Activated naive CD4-positive, alpha-beta T cell treated with anti-CD3 and anti-CD28 coated beads for 36 hours (primary cell): Measurements from ENCODE around the gene SAE1. TPM values are rescaled to one million over a fixed set of nuclear protein-coding genes. Genes with fewer than 3 reads are reported as not detected.
A peak's percentile ranks its signal among the peaks of the same experiment; 100 is the strongest.

Source experiments
- CTCF ChIA-PET: fragments of 350-600 bp; sonication (Branson Sonifier 250); formaldehyde crosslinking; loops from one replicate; lab custom pipeline; 2021; ENCODE audit warnings: antibody characterized with exemption; lab: Charles Lee
- DNase-seq: peaks from one replicate; pipeline ENCODE4 v3.0.0-alpha.2; 2020
- H3K27ac Mint-ChIP-seq: one replicate; pipeline ENCODE4 v1.8.0; 2021; ENCODE audit warnings: mild to moderate bottlenecking, mixed read lengths
- H3K27me3 Mint-ChIP-seq: one replicate; pipeline ENCODE4 v1.8.0; 2021; ENCODE audit warnings: low read depth, mixed read lengths
- H3K36me3 Mint-ChIP-seq: one replicate; pipeline ENCODE4 v1.8.0; 2021; ENCODE audit warnings: low read depth, mixed read lengths
- H3K4me1 Mint-ChIP-seq: one replicate; pipeline ENCODE4 v1.8.0; 2021; ENCODE audit warnings: low read depth, mixed read lengths
- H3K4me3 Mint-ChIP-seq: one replicate; pipeline ENCODE4 v1.8.0; 2021; ENCODE audit warnings: mild to moderate bottlenecking, moderate library complexity, mixed read lengths
- H3K9me3 Mint-ChIP-seq: one replicate; pipeline ENCODE4 v1.8.0; 2021; ENCODE audit warnings: mixed read lengths
- intact Hi-C: fragments of 100-400 bp; cut with micrococcal nuclease; formaldehyde crosslinking; loops from one replicate; pipeline ENCODE4 v1.15.1; 2023
- total RNA-seq, 2 experiments: library from RNA; stranded (reverse); gene quantifications; one replicate each; pipeline ENCODE4 v1.2.3, GENCODE V29; 2021

The SAE1 gene
- total RNA-seq, 2 experiments from 2014 or later = 160 to 161 TPM

GRCh38 chr19:47113850-47114651, 16.6 kb upstream of the SAE1 start:
- H3K9me3 Mint-ChIP-seq = no peaks in the 10 kb centered on the region
- peak overlapping the region; percentile 100 for H3K27ac Mint-ChIP-seq
- peak overlapping the region; percentile 99 for H3K4me3 Mint-ChIP-seq
- no peaks in the 10 kb centered on the region for H3K27me3 Mint-ChIP-seq
- H3K36me3 Mint-ChIP-seq = peaks cover 27% of the 10 kb centered on the region
- peaks cover 18% of the 10 kb centered on the region for H3K4me1 Mint-ChIP-seq
- CTCF ChIA-PET = interaction anchor here (0.7 to 4.2 kb wide), 9 partner anchors 12 to 356 kb away, joined by 3 to 24 read pairs (median 7); partner anchors contain the start of gene SAE1
- intact Hi-C loops = loop anchor here (1.0 to 5.0 kb wide), 12 partner anchors 17 to 325 kb away; partner anchors contain the start of genes AP2S1, ARHGAP35, CCDC9 and SAE1
- DNase-seq = no peak

- intact Hi-C loops = no loop called here
- CTCF ChIA-PET = interaction anchor here (1.2 to 2.6 kb wide), 4 partner anchors 41 to 187 kb away, joined by 3 to 9 read pairs (median 5); no protein-coding TSS in a partner anchor
Observed at GRCh38 chr19:47120470-47121067, 10.1 kb upstream of the SAE1 start.

GRCh38 chr19:47122359-47123335, 8.0 kb upstream of the SAE1 start:
- intact Hi-C loops = no loop called here
- Mint-ChIP-seq H3K27me3 (no peaks in the 10 kb centered on the region), H3K4me3 (no peak overlapping the region), H3K9me3 (no peaks in the 10 kb centered on the region), H3K36me3 (no peaks in the 10 kb centered on the region), H3K4me1 (peaks cover 5% of the 10 kb centered on the region), H3K27ac (no peak overlapping the region)
- no peak for DNase-seq
- CTCF ChIA-PET = interaction anchor here (0.7 to 3.5 kb wide), 9 partner anchors 16 to 173 kb away, joined by 3 to 26 read pairs (median 5); no protein-coding TSS in a partner anchor

More at GRCh38 chr19:47120470-47121067, 10.1 kb upstream of the SAE1 start:
- no peak for DNase-seq
- H3K4me1 Mint-ChIP-seq = peaks cover 5% of the 10 kb centered on the region
- H3K27ac Mint-ChIP-seq = peak overlapping the region; percentile 19
- H3K4me3 Mint-ChIP-seq = no peak overlapping the region
- H3K27me3 Mint-ChIP-seq = no peaks in the 10 kb centered on the region
- no peaks in the 10 kb centered on the region for H3K9me3 Mint-ChIP-seq
- H3K36me3 Mint-ChIP-seq = no peaks in the 10 kb centered on the region

- CTCF ChIA-PET = interaction anchor here (0.6 to 3.5 kb wide), 14 partner anchors 10 to 409 kb away, joined by 3 to 26 read pairs (median 4); partner anchors contain the start of gene ZC3H4
- DNase-seq = no peak
- no peaks in the 10 kb centered on the region for H3K9me3 Mint-ChIP-seq
- no peak overlapping the region for H3K27ac Mint-ChIP-seq
- peaks cover 5% of the 10 kb centered on the region for H3K4me1 Mint-ChIP-seq
- H3K36me3 Mint-ChIP-seq = no peaks in the 10 kb centered on the region
- no peak overlapping the region for H3K4me3 Mint-ChIP-seq
- intact Hi-C loops = no loop called here
- H3K27me3 Mint-ChIP-seq = no peaks in the 10 kb centered on the region
Observed at GRCh38 chr19:47123406-47123805, 7.2 kb upstream of the SAE1 start.

- Mint-ChIP-seq H3K27me3 (no peaks in the 10 kb centered on the region), H3K9me3 (no peaks in the 10 kb centered on the region), H3K4me3 (no peak overlapping the region), H3K36me3 (no peaks in the 10 kb centered on the region), H3K27ac (no peak overlapping the region), H3K4me1 (peaks cover 5% of the 10 kb centered on the region)
- DNase-seq = no peak
- intact Hi-C loops = loop anchor here (1.0 kb wide), 3 partner anchors 46 to 112 kb away; no protein-coding TSS in a partner anchor
- CTCF ChIA-PET = interaction anchor here (0.6 to 3.5 kb wide), 22 partner anchors 9 to 226 kb away, joined by 3 to 35 read pairs (median 4); partner anchors contain the start of gene ZC3H4
Observed at GRCh38 chr19:47124937-47125668, 5.5 kb upstream of the SAE1 start.

- Mint-ChIP-seq H3K4me1 (peaks cover 9% of the 10 kb centered on the region), H3K4me3 (no peak overlapping the region), H3K9me3 (peaks cover 3% of the 10 kb centered on the region), H3K36me3 (peaks cover 4% of the 10 kb centered on the region), H3K27me3 (no peaks in the 10 kb centered on the region), H3K27ac (no peak overlapping the region)
- intact Hi-C loops = loop anchor here (1.0 kb wide), 3 partner anchors 46 to 112 kb away; no protein-coding TSS in a partner anchor
- no peak for DNase-seq
- CTCF ChIA-PET = interaction anchor here (0.6 to 2.6 kb wide), 19 partner anchors 9 to 442 kb away, joined by 3 to 35 read pairs (median 4); partner anchors contain the start of gene ZC3H4
Observed at GRCh38 chr19:47125669-47125938, 5.0 kb upstream of the SAE1 start.

GRCh38 chr19:47129579-47129978, 1.1 kb upstream of the SAE1 start:
- Mint-ChIP-seq H3K9me3 (peaks cover 3% of the 10 kb centered on the region), H3K27ac (no peak overlapping the region), H3K36me3 (peaks cover 36% of the 10 kb centered on the region), H3K27me3 (no peaks in the 10 kb centered on the region), H3K4me3 (no peak overlapping the region), H3K4me1 (peaks cover 38% of the 10 kb centered on the region)
- CTCF ChIA-PET = interaction anchor here (1.0 kb wide), 1 partner anchor 116 kb away, joined by 5 read pairs; no protein-coding TSS in a partner anchor
- no peak for DNase-seq
- intact Hi-C loops = no loop called here

- Mint-ChIP-seq H3K27ac (peak overlapping the region; percentile 99), H3K4me1 (peaks cover 39% of the 10 kb centered on the region), H3K27me3 (no peaks in the 10 kb centered on the region), H3K4me3 (peak overlapping the region; percentile 99), H3K36me3 (peaks cover 39% of the 10 kb centered on the region), H3K9me3 (peaks cover 3% of the 10 kb centered on the region)
- intact Hi-C loops = loop anchor here (1.0 to 5.0 kb wide), 5 partner anchors 17 to 114 kb away; partner anchors contain the start of gene ZC3H4
- CTCF ChIA-PET = interaction anchor here (1.0 to 3.5 kb wide), 4 partner anchors 16 to 117 kb away, joined by 5 to 30 read pairs (median 14); no protein-coding TSS in a partner anchor
- no peak for DNase-seq
Observed at GRCh38 chr19:47130120-47130588, 481 bp upstream of the SAE1 start.

- Mint-ChIP-seq H3K9me3 (peaks cover 3% of the 10 kb centered on the region), H3K4me3 (peak overlapping the region; percentile 99), H3K4me1 (peaks cover 51% of the 10 kb centered on the region), H3K27me3 (no peaks in the 10 kb centered on the region), H3K36me3 (peaks cover 42% of the 10 kb centered on the region), H3K27ac (peak overlapping the region; percentile 18)
- CTCF ChIA-PET = interaction anchor here (0.6 to 3.5 kb wide), 11 partner anchors 11 to 119 kb away, joined by 3 to 30 read pairs (median 7); no protein-coding TSS in a partner anchor
- intact Hi-C loops = loop anchor here (5.0 kb wide), 1 partner anchor 95 kb away; no protein-coding TSS in a partner anchor
- DNase-seq = no peak
Observed at GRCh38 chr19:47132194-47132852, 1.7 kb downstream of the SAE1 start.

- intact Hi-C loops = loop anchor here (5.0 kb wide), 1 partner anchor 94 kb away; no protein-coding TSS in a partner anchor
- Mint-ChIP-seq H3K9me3 (peaks cover 3% of the 10 kb centered on the region), H3K36me3 (peaks cover 42% of the 10 kb centered on the region), H3K27ac (no peak overlapping the region), H3K4me3 (peak overlapping the region; percentile 99), H3K4me1 (peaks cover 51% of the 10 kb centered on the region), H3K27me3 (no peaks in the 10 kb centered on the region)
- DNase-seq = no peak
- CTCF ChIA-PET = interaction anchor here (0.6 to 3.5 kb wide), 8 partner anchors 12 to 120 kb away, joined by 3 to 30 read pairs (median 12); no protein-coding TSS in a partner anchor
Observed at GRCh38 chr19:47133021-47133471, 2.4 kb downstream of the SAE1 start.
